OCI-LY1 (cell line): ENCODE measurements around the gene PLPPR2.

Experiments
- CTCF ChIP-seq: fragments of 200-600 bp; sonication (generic), shearing (Covaris generic); IDR thresholded peaks from 2 replicates; pipeline ENCODE4 v1.5.1; 2017; ENCODE audit warnings: mild to moderate bottlenecking, antibody characterized with exemption, low read length, moderate library complexity, mixed read lengths
- EZH2 ChIP-seq: fragments of 200-600 bp; sonication (generic), shearing (Covaris generic); IDR thresholded peaks from 2 replicates; pipeline ENCODE4 v1.8.0; 2017; ENCODE audit warnings: borderline replicate concordance, mixed run types, mild to moderate bottlenecking, antibody characterized with exemption, low read length, moderate library complexity, mixed read lengths

GRCh38 chr19:11405846-11406643 lies 50.8 kb downstream of the PLPPR2 start:
- peak; percentile 52 for TF ChIP-seq CTCF
- TF ChIP-seq EZH2 = no peak
